Measurements from ENCODE around the gene NR2E3.

Gene NR2E3

GRCh38 chr15:71791975-71792374, 18.4 kb upstream of the NR2E3 start:
- DNase-seq (ENCODE audit: low read depth in 2 of 2) = no peak

GRCh38 chr15:71792521-71792920, 17.8 kb upstream of the NR2E3 start:
- no peak for DNase-seq (ENCODE audit: low read depth in 2 of 2)

GRCh38 chr15:71798641-71799040, 11.7 kb upstream of the NR2E3 start:
- no peak for DNase-seq (ENCODE audit: low read depth in 2 of 2)

GRCh38 chr15:71800190-71800589, 10.2 kb upstream of the NR2E3 start:
- DNase-seq (ENCODE audit: low read depth in 2 of 2) = no peak

- DNase-seq (ENCODE audit: low read depth in 2 of 2) = no peak
Measured at GRCh38 chr15:71800835-71801745, 9.3 kb upstream of the NR2E3 start.

GRCh38 chr15:71801935-71802655, 8.3 kb upstream of the NR2E3 start:
- DNase-seq (ENCODE audit: low read depth in 2 of 2) = no peak

- no peak for DNase-seq (ENCODE audit: low read depth in 2 of 2)
Measured at GRCh38 chr15:71802770-71803169, 7.6 kb upstream of the NR2E3 start.

GRCh38 chr15:71804226-71804625, 6.1 kb upstream of the NR2E3 start:
- no peak for DNase-seq (ENCODE audit: low read depth in 2 of 2)

GRCh38 chr15:71804695-71805470, 5.5 kb upstream of the NR2E3 start:
- DNase-seq (ENCODE audit: low read depth in 2 of 2) = no peak

GRCh38 chr15:71806452-71806931, 3.9 kb upstream of the NR2E3 start:
- no peak for DNase-seq (ENCODE audit: low read depth in 2 of 2)

- DNase-seq (ENCODE audit: low read depth in 2 of 2) = no peak
Measured at GRCh38 chr15:71807125-71807629, 3.2 kb upstream of the NR2E3 start.

GRCh38 chr15:71807691-71808091, 2.7 kb upstream of the NR2E3 start:
- no peak for DNase-seq (ENCODE audit: low read depth in 2 of 2)

- DNase-seq (ENCODE audit: low read depth in 2 of 2) = no peak
Measured at GRCh38 chr15:71808311-71809020, 1.9 kb upstream of the NR2E3 start.

- DNase-seq (ENCODE audit: low read depth in 2 of 2) = no peak
Measured at GRCh38 chr15:71809346-71809745, 1.0 kb upstream of the NR2E3 start.

GRCh38 chr15:71811036-71811736, 832 bp downstream of the NR2E3 start:
- DNase-seq (ENCODE audit: low read depth in 2 of 2) = no peak

GRCh38 chr15:71811752-71812735, 1.7 kb downstream of the NR2E3 start:
- DNase-seq (ENCODE audit: low read depth in 2 of 2) = no peak

GRCh38 chr15:71812966-71813722, 2.8 kb downstream of the NR2E3 start:
- no peak for DNase-seq (ENCODE audit: low read depth in 2 of 2)

- no peak for DNase-seq (ENCODE audit: low read depth in 2 of 2)
Measured at GRCh38 chr15:71813723-71814470, 3.5 kb downstream of the NR2E3 start.
